Neural cell (in vitro differentiated cells): Measurements from ENCODE around the gene KPRP.

Experiments used
- CTCF ChIP-seq: fragments of 450-650 bp; IDR thresholded peaks from 2 replicates; pipeline ENCODE4 v1.5.1; 2014; ENCODE audit warnings: antibody characterized with exemption, mild to moderate bottlenecking, moderate library complexity; ENCODE audit not compliant: poor library complexity, severe bottlenecking
- EP300 ChIP-seq: fragments of 450-650 bp; conservative IDR thresholded peaks from 2 replicates; pipeline ENCODE4 v1.6.1; 2014; ENCODE audit warnings: antibody characterized with exemption, mild to moderate bottlenecking, moderate library complexity; ENCODE audit not compliant: poor library complexity, severe bottlenecking
- EZH2 ChIP-seq: fragments of 200-600, 300-800 bp; shearing (Covaris generic), sonication (generic); IDR thresholded peaks from 2 replicates; pipeline ENCODE4 v1.6.1; 2014; ENCODE audit warnings: antibody characterized with exemption, low read length, borderline replicate concordance, mild to moderate bottlenecking; ENCODE audit not compliant: insufficient read depth, poor library complexity, severe bottlenecking
- POLR2AphosphoS5 ChIP-seq: IDR thresholded peaks from 2 replicates; pipeline ENCODE4 v1.6.1; 2012
- RAD21 ChIP-seq: fragments of 450-650 bp; conservative IDR thresholded peaks from 2 replicates; pipeline ENCODE4 v1.6.1; 2014; ENCODE audit warnings: antibody characterized with exemption, mild to moderate bottlenecking, moderate library complexity
- SMC3 ChIP-seq: fragments of 450-650 bp; conservative IDR thresholded peaks from 2 replicates; pipeline ENCODE4 v1.6.1; 2014; ENCODE audit warnings: antibody characterized with exemption, mild to moderate bottlenecking, moderate library complexity; ENCODE audit not compliant: poor library complexity

DNA sequence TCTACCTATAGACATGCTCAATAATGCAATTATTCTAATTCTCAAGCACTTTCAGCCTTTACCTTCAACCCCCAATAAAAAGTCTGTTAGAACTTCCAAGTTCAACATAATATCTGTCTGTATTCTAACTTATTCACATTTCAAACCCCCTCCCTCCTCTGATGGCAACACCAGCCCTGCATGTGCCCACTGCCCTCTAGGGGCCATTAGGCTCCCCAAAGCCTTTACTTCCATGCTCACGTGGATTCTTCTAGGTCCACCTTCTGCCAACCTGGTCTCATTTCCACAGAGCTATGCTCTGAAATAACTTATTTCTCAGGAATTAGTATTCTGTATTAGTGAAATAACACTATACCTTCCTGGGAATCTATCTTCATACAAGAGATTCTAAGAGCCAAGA lies 22.2 kb upstream of the KPRP start:
- no peak for TF ChIP-seq EP300
- no peak for TF ChIP-seq CTCF
- no peak for TF ChIP-seq RAD21
- TF ChIP-seq SMC3 = no peak
- TF ChIP-seq POLR2AphosphoS5 = no peak
- TF ChIP-seq EZH2 = no peak
